GM18870 (cell line): ENCODE results near the gene IKBIP.
A peak's percentile ranks its signal among the peaks of the same experiment; 100 is the strongest.
"Not testable (repeated sequence)": the region's sequence is repeated elsewhere in the genome, so short reads cannot be mapped to it uniquely, and the experiment has no call there.

ENCODE experiments used
- ATAC-seq: cut with Tn5 transposase; IDR thresholded peaks from one replicate; pipeline ENCODE4 v1.9.1; 2021; ENCODE audit warnings: moderate library complexity; ENCODE audit not compliant: unreplicated experiment

The IKBIP gene

DNA sequence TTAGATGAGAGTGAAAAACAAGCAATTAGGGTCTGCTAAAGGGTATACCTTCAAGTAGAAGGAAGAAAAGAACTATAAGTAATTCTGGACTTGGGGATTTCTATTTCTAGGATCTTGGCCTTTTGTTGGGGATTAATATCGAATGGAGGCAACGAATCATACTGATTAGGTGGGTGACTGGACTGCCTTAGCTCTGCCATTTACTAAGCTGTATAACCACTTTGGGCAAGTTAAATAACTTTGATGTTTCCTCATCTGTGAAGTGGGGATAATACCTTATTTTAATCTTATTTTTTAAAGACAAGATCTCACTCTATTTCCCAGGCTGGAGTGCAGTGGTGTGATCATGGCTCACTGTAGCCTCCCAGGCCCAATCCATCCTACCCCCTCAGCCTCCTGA is 6.6 kb downstream of the IKBIP start:
- no peak for ATAC-seq

DNA sequence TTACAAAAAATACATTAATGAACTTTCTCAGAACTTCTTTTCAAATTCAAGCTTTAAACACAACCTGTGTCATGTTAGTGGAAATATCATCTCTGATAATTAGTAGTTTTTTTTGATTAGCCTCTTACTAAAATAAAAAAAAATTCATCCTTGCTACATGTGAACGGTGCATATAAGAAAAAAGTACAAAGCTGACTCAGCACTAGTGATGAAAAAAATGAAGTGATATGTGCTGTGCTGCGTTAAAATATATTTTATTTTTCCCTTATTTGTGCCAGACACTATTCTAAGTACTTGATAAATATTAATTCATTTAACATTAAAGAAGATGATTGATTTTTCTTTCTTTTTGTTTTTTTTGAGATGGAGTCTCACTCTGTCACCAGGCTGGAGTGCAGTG is 7.5 kb downstream of the IKBIP start:
- no peak for ATAC-seq

DNA sequence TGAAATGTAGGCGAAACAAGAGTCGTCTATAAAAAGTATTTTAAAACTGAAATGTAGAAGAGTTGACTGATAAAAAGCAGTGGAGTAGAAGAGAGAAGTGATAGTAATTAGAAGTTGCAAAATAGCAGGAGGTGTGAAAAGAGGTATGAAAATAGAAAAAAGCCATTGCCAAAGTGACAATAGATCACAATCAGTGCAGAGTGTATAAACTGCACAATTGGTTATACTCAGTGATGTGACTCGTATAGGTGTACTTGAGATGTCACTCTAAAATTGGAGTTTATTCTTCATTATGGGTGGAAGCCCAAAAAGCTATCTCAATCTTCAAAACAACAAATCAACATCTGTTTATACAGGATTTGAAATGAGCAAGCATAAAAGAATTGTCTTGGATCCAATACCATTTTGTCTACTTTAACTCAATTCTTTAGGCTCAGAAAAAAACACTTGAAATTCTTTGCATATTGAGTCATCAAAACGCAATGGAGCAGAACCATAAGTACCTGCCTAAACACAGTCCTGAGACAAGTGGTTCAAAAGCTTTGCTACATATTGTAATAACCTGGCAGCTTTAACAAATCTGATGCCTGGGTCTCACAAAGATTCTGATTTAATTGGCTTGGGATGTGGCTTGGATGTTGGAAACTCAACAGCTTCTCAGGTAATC is 8.8 kb downstream of the IKBIP start:
- peak; percentile 87 for ATAC-seq

GRCh38 chr12:98618952-98619351 is 25.6 kb downstream of the IKBIP start:
- ATAC-seq, result no peak

DNA sequence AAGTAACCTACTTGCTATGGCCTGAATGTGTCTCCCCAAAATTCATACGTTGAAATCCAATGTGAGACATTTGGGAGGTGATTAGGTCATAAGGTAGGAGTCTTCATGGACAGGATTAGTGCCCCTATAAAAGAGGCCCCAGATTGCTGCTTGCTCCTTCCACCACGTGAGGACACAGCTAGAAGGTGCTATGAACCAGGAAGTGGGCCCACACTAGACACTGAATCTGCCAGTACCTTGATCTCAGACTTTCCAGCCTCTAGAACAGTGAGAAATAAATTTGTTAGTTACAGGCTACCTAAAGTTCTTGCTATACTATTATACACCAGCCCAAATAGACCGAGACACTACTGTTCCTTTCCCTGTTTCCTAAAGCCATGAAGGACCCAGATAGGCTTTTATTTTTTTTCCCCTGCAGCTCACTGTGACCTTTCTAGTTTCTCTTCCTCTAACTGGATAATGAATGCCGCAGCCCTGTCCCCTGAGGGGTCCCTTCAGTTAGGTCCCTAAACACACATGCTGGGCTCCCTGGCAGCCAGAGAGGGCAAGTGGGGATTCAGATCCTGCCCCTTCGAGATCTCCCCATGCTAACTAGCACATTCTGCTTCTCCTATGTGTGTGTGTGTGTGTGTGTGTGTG is 31.8 kb downstream of the IKBIP start:
- ATAC-seq, result peak; percentile 76

GRCh38 chr12:98610596-98610995 is 34.0 kb downstream of the IKBIP start:
- ATAC-seq, result no peak

DNA sequence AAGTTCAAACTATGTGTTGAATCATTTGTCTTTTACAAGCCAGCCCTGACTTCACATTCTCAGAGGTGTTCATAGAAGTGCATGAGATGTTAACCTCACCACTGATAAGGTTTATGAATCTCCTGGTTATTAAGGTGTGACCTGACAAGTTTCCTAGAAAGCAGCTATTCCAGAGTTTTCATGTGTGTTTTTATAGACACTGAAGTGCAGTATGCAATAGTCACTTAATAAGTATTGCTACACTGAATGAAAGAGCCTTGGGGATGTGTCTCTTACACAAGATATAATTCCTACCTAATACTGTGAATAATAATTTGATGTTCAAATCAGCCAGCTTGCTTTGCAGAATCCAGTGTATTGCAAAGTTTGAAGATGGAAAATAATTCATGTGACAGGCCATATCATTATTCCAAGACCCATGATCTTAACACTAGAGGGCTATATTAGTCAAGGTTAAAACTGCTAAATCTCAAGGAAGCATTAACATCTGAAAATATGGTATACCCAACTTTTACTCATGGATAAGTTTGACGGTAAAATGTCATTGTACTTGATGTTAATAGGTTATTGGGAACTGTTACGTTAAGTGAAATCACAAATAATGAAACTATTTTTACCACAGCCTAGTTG is 38.1 kb downstream of the IKBIP start:
- ATAC-seq, result no peak

- no peak for ATAC-seq
These were observed 42.7 kb downstream of the IKBIP start for GRCh38 chr12:98601924-98602323.

GRCh38 chr12:98597313-98597712 is 47.3 kb downstream of the IKBIP start:
- not testable (repeated sequence) for ATAC-seq

GRCh38 chr12:98595243-98595988 is 49.2 kb downstream of the IKBIP start:
- ATAC-seq, result no peak

DNA sequence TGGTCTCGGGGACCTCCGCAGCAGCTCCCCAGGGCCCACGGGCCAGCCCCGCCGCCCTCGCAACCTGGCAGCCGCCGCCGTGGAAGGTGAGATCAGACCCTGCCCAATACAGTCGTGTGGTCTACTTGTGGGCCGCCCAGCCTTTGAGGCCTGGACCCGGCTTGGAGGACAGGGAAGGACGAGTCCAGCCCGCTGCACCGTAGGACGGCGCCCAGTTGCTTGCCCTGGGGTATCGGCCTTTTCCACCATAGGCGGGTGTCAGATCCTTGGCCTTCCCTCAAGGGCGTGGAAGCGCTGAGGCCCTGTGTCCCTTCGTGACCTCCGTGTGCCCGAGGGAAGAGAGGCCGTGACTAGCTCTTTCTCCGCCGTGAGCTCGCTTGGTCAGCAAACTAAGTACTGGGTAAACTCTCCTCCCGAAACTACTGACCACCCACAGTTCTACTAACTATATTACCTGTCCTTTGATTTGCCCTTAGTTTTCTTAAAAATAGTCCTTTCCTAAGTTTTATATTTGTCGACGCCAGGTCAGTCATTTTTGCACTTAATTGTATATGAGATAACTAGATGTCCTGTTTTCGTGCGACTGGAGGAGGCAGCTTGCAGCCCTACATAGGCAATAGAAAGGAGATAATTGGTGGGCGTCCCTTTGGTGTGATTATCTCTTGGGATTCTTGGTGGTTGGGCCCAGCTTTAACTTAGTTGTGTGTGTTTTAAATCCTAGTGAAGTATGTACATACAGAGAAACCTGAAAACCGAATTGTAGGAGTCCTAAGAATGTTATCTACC is 50.3 kb downstream of the IKBIP start:
- ATAC-seq, result no peak

- peak; percentile 97 for ATAC-seq
These were observed 51.1 kb downstream of the IKBIP start, which contains the start of gene SLC25A3 for GRCh38 chr12:98593351-98594049. TSS of gene SLC25A3 (plus strand) at chr12:98593686. CDS start at chr12:98593979, 293 bp downstream.

GRCh38 chr12:98592825-98593322 is 51.7 kb downstream of the IKBIP start:
- ATAC-seq, result no peak

GRCh38 chr12:98591209-98591608 is 53.4 kb downstream of the IKBIP start:
- no peak for ATAC-seq

GRCh38 chr12:98587084-98587483 is 57.5 kb downstream of the IKBIP start:
- ATAC-seq, result no peak

GRCh38 chr12:98582093-98582492 is 62.5 kb downstream of the IKBIP start:
- ATAC-seq, result no peak

- ATAC-seq, result no peak
These were observed 63.5 kb downstream of the IKBIP start for GRCh38 chr12:98581101-98581500.

DNA sequence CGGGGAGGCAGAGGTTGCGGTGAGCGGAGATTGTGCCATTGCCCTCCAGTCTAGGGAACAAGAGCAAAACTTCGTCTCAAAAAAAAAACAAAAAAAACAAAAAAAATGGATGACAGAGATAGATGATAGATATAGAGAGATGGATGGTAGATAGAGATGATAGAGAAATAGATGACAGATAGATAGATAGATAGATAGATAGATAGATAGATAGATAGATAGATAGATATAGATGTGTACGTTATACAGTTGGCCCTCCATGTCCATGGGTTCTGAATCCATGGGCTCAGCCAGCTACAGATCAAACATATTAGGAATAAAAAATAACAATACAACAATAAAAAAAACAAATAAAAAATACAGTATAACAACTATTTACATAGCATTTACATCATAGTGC is 63.9 kb downstream of the IKBIP start:
- no peak for ATAC-seq

GRCh38 chr12:98579835-98580234 is 64.8 kb downstream of the IKBIP start:
- ATAC-seq, result no peak

- no peak for ATAC-seq
These were observed 65.2 kb downstream of the IKBIP start for GRCh38 chr12:98579347-98579746.
